OCI-LY1 (cell line): ENCODE data around the gene SDCCAG8.

ENCODE experiments used
- H2AFZ ChIP-seq: fragments of 200-600 bp; sonication (generic), shearing (Covaris generic); 2 replicates; pipeline ENCODE4 v1.6.0; 2014; ENCODE audit warnings: antibody characterized with exemption, mild to moderate bottlenecking, low read length
- H3F3A ChIP-seq: fragments of 200-600 bp; sonication (generic), shearing (Covaris generic); 2 replicates; pipeline ENCODE4 v1.6.0; 2014; ENCODE audit warnings: mild to moderate bottlenecking, antibody characterized with exemption, low read length, moderate library complexity; ENCODE audit not compliant: insufficient read depth
- H3K27ac ChIP-seq: fragments of 200-600 bp; sonication (generic); 2 replicates; pipeline ENCODE4 v1.5.1; 2014; ENCODE audit warnings: low read length, mixed run types, mild to moderate bottlenecking, low read depth; ENCODE audit not compliant: poor library complexity, severe bottlenecking
- H3K27me3 ChIP-seq: fragments of 200-600 bp; sonication (generic); 2 replicates; pipeline ENCODE4 v1.6.0; 2014; ENCODE audit warnings: antibody characterized with exemption, mild to moderate bottlenecking, low read length, moderate library complexity; ENCODE audit not compliant: insufficient read depth
- H3K36me3 ChIP-seq: fragments of 200-600 bp; sonication (generic); 2 replicates; pipeline ENCODE4 v1.6.1; 2014; ENCODE audit warnings: mild to moderate bottlenecking, antibody characterized with exemption, low read length, moderate library complexity, mixed read lengths; ENCODE audit not compliant: insufficient read depth
- H3K4me1 ChIP-seq: fragments of 200-600 bp; sonication (generic); 2 replicates; pipeline ENCODE4 v1.5.1; 2014; ENCODE audit warnings: mild to moderate bottlenecking, low read length, moderate library complexity; ENCODE audit not compliant: insufficient read depth, severe bottlenecking
- H3K4me2 ChIP-seq: fragments of 200-600 bp; sonication (generic), shearing (Covaris generic); 2 replicates; pipeline ENCODE4 v1.6.1; 2014; ENCODE audit warnings: low read length
- H3K4me3 ChIP-seq: fragments of 200-600 bp; sonication (generic); 2 replicates; pipeline ENCODE4 v1.5.1; 2014; ENCODE audit warnings: low read length, low read depth, mild to moderate bottlenecking, mixed read lengths; ENCODE audit not compliant: poor library complexity, severe bottlenecking
- H3K79me2 ChIP-seq: fragments of 200-600 bp; shearing (Covaris generic); 2 replicates; pipeline ENCODE4 v1.6.1; 2016; ENCODE audit warnings: mixed run types, low read length, mixed read lengths; ENCODE audit not compliant: insufficient read depth
- H3K9ac ChIP-seq: fragments of 200-600 bp; sonication (generic), shearing (Covaris generic); 2 replicates; pipeline ENCODE4 v1.6.1; 2014; ENCODE audit warnings: mild to moderate bottlenecking, low read length, mixed read lengths
- H3K9me2 ChIP-seq: fragments of 200-600 bp; sonication (generic), shearing (Covaris generic); 2 replicates; pipeline ENCODE4 v1.6.1; 2014; ENCODE audit warnings: low read depth, mild to moderate bottlenecking, low read length, mixed read lengths
- H3K9me3 ChIP-seq: fragments of 200-600 bp; shearing (Covaris generic); 2 replicates; pipeline ENCODE4 v1.6.1; 2014; ENCODE audit warnings: low read length, mixed read lengths
- H4K20me1 ChIP-seq: fragments of 200-600 bp; sonication (generic), shearing (Covaris generic); 2 replicates; pipeline ENCODE4 v1.6.0; 2016; ENCODE audit warnings: mild to moderate bottlenecking, low read length; ENCODE audit not compliant: insufficient read depth
- EZH2 ChIP-seq: fragments of 200-600 bp; sonication (generic), shearing (Covaris generic); IDR thresholded peaks from 2 replicates; pipeline ENCODE4 v1.8.0; 2017; ENCODE audit warnings: borderline replicate concordance, mixed run types, mild to moderate bottlenecking, antibody characterized with exemption, low read length, moderate library complexity, mixed read lengths
- TF ChIP-seq, protein P1 (sequence below): fragments of 200-600 bp; sonication (generic), shearing (Covaris generic); IDR thresholded peaks from 2 replicates; pipeline ENCODE4 v1.5.1; 2017; ENCODE audit warnings: mild to moderate bottlenecking, antibody characterized with exemption, low read length, moderate library complexity, mixed read lengths

SDCCAG8 gene

DNA sequence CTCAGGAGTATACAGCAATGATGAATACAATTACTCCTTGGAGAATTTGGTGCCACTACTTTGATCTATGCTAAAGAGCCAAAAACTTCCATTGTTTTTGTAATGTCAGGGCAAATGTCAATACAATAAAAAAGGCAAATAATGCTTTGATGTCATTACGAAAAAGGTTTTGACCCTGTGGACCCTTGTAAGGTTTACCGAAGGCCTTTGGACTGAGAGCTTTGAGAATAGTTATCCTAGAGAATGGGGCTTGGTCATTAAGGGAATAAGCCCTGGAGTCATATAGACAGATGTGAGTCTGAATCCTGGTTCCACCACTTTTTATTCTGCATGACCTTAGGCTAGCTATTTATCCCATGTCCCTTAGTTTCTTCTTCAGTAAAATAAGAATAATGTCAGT is 28.2 kb upstream of the SDCCAG8 start:
- Histone ChIP-seq H3K9me3 (peaks cover 42% of the 10 kb centered on the region), H2AFZ (no peak overlapping the region)
- TF ChIP-seq, protein P1, sequence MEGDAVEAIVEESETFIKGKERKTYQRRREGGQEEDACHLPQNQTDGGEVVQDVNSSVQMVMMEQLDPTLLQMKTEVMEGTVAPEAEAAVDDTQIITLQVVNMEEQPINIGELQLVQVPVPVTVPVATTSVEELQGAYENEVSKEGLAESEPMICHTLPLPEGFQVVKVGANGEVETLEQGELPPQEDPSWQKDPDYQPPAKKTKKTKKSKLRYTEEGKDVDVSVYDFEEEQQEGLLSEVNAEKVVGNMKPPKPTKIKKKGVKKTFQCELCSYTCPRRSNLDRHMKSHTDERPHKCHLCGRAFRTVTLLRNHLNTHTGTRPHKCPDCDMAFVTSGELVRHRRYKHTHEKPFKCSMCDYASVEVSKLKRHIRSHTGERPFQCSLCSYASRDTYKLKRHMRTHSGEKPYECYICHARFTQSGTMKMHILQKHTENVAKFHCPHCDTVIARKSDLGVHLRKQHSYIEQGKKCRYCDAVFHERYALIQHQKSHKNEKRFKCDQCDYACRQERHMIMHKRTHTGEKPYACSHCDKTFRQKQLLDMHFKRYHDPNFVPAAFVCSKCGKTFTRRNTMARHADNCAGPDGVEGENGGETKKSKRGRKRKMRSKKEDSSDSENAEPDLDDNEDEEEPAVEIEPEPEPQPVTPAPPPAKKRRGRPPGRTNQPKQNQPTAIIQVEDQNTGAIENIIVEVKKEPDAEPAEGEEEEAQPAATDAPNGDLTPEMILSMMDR: no peak
- TF ChIP-seq EZH2: no peak

DNA sequence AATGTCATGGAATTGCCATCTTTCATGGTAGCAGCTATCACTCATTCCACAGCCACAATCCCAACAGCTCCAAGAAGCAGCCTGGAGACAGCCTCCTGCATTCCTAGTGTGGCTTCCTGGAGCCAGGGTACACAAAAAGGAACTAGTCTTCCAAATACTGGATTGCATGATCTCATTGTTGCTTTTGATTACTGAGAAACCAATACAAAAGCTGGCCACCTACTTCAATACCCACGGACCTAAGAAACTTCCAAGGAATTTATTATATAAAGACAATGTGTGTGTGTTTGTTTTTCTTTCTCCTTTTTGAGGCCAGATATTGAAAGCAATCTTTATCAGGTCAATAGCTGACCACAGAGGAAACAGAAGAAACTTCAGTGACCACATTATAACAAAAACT is 26.3 kb upstream of the SDCCAG8 start:
- no peaks in the 10 kb centered on the region for H4K20me1 ChIP-seq
- H3F3A ChIP-seq: 0 out of 2 replicates have a peak, but pooled peaks cover 3% of the 10 kb centered on the region
- H2AFZ ChIP-seq: no peak overlapping the region
- peaks cover 46% of the 10 kb centered on the region for H3K9me3 ChIP-seq
- TF ChIP-seq, protein P1: no peak
- no peak for TF ChIP-seq EZH2
- H3K27me3 ChIP-seq: no peaks in the 10 kb centered on the region
- H3K4me3 ChIP-seq: no peak overlapping the region
- no peak overlapping the region for H3K27ac ChIP-seq
- peaks cover 36% of the 10 kb centered on the region for H3K36me3 ChIP-seq
- H3K9ac ChIP-seq: no peak overlapping the region
- no peak overlapping the region for H3K4me2 ChIP-seq
- H3K4me1 ChIP-seq: no peaks in the 10 kb centered on the region
- no peaks in the 10 kb centered on the region for H3K9me2 ChIP-seq
- peaks cover 58% of the 10 kb centered on the region for H3K79me2 ChIP-seq

More for the DNA sequence above, 28.2 kb upstream of the SDCCAG8 start:
- H3K9me2 ChIP-seq: no peaks in the 10 kb centered on the region
- H3K27me3 ChIP-seq: no peaks in the 10 kb centered on the region
- no peak overlapping the region for H3K9ac ChIP-seq
- no peak overlapping the region for H3K4me2 ChIP-seq
- H4K20me1 ChIP-seq: no peaks in the 10 kb centered on the region
- no peak overlapping the region for H3K4me3 ChIP-seq
- H3K36me3 ChIP-seq: peaks cover 43% of the 10 kb centered on the region
- peaks cover 50% of the 10 kb centered on the region for H3K79me2 ChIP-seq
- 0 out of 2 replicates have a peak, but pooled peaks cover 3% of the 10 kb centered on the region for H3F3A ChIP-seq
- H3K27ac ChIP-seq: no peak overlapping the region
- H3K4me1 ChIP-seq: no peaks in the 10 kb centered on the region

DNA sequence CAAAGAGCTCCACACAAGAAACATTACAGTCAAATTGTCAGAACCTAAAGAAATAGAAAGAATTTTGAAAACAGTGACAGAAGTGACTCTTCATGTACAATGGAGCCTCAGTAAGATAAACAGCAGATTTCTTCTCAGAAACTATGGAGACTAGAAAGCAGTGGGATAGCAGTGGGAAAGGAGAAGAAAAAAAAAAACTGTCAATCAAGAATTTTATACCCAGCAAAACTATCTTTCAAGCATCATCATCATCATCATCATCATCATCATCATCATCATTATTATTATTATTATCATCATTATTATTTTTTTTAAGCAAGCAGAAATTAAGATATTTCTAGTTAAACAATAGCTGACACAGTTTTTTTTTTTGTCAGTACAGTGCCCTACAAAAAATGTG is 24.9 kb upstream of the SDCCAG8 start:
- Histone ChIP-seq H3K27ac (no peak overlapping the region), H3K36me3 (peaks cover 38% of the 10 kb centered on the region), H3K9ac (no peak overlapping the region), H3K9me2 (no peaks in the 10 kb centered on the region), H3K4me2 (no peak overlapping the region), H4K20me1 (no peaks in the 10 kb centered on the region), H2AFZ (no peak overlapping the region), H3K4me3 (no peak overlapping the region), H3K79me2 (peaks cover 67% of the 10 kb centered on the region), H3K4me1 (no peaks in the 10 kb centered on the region), H3F3A (0 out of 2 replicates have a peak, but pooled peaks cover 3% of the 10 kb centered on the region), H3K9me3 (peaks cover 52% of the 10 kb centered on the region), H3K27me3 (no peaks in the 10 kb centered on the region)
- TF ChIP-seq, protein P1: no peak
- no peak for TF ChIP-seq EZH2
